GM18507 (cell line): ENCODE results near the gene KLHL26.
"Not testable (repeated sequence)": the region's sequence is repeated elsewhere in the genome, so short reads cannot be mapped to it uniquely, and the experiment has no call there.

Experiments
- DNase-seq: peaks from one replicate; pipeline ENCODE4 v3.0.0; 2011; ENCODE audit warnings: low read depth; ENCODE audit not compliant: insufficient read length; ENCODE audit errors: extremely low spot score
- FAIRE-seq: peaks from 2 replicates; lab custom pipeline; 2011; peaks lifted over from hg19 to GRCh38; lab: Jason Lieb, UNC

Gene KLHL26

DNA sequence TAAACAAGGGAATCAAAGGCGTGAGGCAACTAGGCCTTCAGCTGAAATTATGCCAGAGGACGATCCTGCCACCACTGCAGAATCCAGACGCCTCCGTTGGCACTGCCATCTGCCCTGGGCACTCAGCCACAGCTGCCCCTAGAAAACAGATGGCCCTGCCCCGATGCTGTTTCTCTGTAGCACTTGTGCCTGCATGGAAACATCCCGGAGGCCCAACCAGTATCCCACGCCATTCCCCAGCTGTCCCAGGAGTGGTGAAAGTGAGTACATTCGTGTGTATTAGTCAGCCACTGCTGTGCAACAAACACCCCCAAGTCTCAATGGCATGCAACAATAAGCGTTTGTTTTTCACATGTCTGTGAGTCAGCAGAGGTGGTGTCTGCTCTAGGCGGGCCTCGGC is 37.8 kb downstream of the KLHL26 start:
- DNase-seq (no peak), FAIRE-seq (no peak)

DNA sequence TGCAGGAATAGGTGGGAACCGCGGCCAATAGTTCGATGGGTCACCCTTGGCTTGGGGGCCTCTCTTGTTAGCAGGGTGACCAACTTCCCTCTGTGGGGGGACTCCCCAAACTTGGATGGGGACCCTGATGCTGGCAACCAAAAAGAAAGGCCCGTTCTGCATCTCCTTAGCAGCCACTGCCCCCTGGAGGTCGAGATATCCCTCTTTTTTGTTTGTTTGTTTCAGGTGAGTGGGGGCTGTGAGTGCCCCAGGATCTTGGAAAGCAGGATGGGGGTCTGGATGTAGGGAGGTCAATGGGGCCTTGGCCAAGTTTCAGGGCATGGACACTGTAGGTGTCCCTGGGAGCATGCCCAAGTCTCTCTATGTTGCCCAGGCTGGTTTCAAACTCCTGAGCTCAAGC is 39.0 kb downstream of the KLHL26 start:
- DNase-seq = no peak

DNA sequence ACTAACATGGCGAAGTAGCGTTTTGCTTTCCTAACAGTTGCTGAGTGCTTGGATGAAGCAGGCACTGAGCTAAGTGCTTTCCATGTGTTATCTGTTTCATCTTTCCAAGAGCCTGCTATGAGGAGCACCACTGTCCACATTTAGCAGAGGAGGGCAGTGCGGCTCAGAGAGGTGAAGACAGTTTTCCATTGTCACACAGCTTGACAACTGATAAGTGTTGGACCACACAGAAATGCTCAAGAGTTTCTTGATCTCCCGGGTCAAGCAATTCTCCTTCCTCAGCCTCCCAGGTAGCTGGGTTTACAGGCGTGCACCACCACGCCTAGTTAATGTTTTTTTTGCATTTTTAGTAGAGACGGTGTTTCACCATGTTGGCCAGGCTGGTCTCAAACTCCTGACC is 39.9 kb downstream of the KLHL26 start:
- DNase-seq (no peak), FAIRE-seq (no peak)

More for the DNA sequence above, 39.0 kb downstream of the KLHL26 start:
- FAIRE-seq = no peak

- DNase-seq = no peak
- no peak for FAIRE-seq
These were observed 40.3 kb downstream of the KLHL26 start for GRCh38 chr19:18677156-18677555.

DNA sequence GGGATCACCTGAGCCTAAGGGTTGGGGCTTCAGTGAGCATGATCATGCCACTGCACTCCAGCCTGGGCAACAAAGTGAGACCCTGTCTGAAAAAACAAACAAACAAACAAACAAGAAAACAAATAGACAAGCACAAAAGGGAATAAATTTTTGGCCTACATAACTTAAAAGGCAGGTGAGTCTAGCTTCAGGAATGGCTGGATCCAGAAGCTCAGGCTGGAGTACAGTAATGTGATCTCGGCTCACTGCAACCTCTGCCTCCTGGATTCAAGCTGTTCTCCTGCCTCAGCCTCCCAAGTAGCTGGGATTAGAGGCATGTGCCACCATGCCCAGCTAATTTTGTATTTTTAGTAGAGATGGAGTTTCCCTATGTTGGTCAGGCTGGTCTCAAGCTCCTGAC is 43.3 kb downstream of the KLHL26 start:
- DNase-seq, FAIRE-seq: not testable (repeated sequence)

GRCh38 chr19:18682807-18683108 is 45.9 kb downstream of the KLHL26 start:
- DNase-seq = no peak
- FAIRE-seq = no peak

- DNase-seq (peak; percentile 94), FAIRE-seq (peak; percentile 81)
These were observed 46.5 kb downstream of the KLHL26 start, which contains the start of gene CRTC1 for GRCh38 chr19:18683109-18683957. Gene CRTC1 (plus strand): TSS chr19:18683680. CDS start chr19:18683703, 23 bp downstream.

DNA sequence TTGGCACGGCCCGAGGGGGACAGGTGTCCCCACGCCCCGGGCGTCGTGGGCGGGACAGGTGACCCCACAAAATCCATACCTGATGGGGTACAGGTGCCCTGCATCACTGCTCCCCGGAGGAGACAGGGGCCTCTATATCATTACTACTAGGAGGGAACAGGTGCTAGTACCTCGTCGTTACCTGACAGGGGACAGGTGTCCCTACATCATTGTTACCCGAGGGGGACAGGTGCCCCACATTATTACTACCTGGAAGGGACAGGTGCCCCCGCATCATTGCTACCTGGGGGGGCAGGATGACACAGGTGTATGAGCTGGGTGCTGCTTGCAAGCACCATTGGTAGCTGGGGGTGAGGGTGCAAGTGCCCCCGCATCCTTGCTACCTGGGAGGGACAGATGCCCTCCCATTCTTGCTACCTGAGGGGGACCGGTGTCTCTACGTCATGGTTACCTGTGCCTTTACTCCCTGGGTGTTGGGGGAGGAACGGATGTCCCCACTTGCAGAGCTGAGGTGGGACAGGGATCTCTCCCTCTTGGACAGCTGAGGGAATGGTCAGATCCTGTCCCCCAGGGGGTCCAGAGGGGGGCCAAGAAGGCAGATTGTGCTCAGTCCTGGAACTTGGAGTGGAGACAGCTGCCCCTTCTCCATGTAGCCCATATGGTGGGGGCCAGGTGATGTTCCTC is 47.3 kb downstream of the KLHL26 start:
- DNase-seq = no peak
- FAIRE-seq = peak; percentile 36

DNA sequence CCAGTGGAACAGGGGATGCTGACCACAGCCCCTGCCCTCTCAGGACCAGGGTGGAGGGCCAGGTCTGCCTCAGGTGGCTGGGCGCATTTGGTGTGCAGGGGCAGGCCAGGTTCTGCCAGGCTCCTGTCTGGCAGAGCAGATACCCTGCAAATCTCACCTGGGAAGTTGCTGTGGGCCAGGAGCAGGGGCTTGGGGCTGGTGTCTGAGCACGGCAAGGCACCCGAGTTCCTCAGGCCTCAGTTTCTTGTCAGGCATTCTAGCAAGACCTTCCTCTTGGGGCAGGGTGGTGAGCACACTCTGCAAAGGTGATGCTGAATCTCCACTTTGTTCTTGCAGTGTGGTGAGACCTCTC is 47.8 kb downstream of the KLHL26 start:
- no peak for FAIRE-seq

GRCh38 chr19:18685597-18686190 is 48.9 kb downstream of the KLHL26 start:
- DNase-seq (no peak), FAIRE-seq (no peak)

More for the DNA sequence above, 47.8 kb downstream of the KLHL26 start:
- no peak for DNase-seq

DNA sequence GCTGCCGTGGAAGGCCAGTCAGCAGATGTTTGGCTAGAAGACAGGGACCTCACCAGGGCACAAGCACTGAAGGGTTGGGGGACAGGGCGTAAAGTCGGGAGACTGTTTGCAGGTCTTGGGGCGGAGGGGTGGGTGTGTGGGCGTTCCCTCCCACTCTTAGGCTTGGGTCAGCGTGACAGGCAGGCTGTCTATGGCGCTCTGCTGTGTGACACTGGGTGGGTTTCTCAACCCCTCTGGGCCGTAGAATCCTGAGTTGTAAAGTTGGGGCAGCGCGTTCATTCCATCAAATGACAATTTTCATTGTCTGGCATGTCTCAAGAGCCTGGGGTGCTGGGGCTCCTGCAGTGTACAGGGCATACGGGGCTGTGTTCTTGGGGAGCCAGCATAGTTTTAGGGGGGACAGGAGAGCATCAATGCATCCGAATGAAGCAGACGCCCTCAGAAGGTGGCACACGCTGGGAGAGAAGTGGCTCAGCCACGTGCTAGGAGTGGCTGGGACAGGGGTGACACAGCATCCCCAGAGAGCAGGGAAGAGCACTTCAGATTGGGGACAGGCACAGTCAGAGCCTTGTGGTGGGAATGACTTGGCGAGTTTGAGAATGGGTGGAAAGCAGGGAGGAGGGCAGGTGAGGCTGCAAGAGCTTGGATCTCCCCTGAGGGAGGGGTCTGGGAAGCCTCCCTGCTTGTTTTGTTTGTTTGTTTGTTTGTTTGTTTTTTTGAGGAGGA is 51.1 kb downstream of the KLHL26 start:
- DNase-seq (no peak), FAIRE-seq (no peak)

DNA sequence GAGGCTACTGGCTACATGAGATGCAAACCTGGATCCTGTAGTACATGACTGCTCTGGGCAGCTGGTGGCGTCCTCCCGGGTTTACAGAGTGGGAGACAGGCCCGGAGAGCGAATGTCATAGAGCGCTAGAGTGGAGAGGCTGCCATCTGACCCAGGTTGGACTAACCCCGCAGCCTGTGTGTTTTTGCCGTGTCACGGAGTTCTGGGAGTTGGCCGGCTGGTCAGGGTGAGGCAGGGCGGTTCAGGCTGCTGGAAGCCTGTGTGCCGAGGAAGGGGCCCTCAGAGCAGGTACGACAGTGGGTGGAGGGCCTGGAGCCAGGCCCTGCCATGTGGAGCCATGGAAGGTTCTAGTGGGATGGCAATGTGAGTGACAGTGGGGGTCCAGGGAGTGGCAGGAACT is 59.2 kb downstream of the KLHL26 start:
- FAIRE-seq (no peak), DNase-seq (no peak)

DNA sequence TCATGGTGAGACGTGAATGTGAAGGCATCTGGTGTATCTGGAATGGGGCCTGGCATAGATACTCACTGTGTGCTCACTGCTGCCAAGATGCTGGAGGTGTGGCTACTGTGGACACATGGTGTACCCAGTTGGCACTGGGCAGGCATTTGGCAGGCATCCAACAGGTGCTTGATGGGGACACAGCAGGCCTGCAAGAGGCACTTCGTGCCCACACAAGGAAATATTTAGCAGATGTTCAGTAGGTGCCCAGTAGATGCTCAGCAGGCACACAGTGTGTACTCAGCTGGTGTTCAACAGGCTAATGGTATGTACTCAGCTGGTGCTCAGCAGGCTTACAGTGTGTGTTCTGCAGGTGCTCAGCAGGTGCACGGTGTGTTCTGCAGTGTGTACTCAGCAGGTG is 60.9 kb downstream of the KLHL26 start:
- no peak for DNase-seq
- no peak for FAIRE-seq

DNA sequence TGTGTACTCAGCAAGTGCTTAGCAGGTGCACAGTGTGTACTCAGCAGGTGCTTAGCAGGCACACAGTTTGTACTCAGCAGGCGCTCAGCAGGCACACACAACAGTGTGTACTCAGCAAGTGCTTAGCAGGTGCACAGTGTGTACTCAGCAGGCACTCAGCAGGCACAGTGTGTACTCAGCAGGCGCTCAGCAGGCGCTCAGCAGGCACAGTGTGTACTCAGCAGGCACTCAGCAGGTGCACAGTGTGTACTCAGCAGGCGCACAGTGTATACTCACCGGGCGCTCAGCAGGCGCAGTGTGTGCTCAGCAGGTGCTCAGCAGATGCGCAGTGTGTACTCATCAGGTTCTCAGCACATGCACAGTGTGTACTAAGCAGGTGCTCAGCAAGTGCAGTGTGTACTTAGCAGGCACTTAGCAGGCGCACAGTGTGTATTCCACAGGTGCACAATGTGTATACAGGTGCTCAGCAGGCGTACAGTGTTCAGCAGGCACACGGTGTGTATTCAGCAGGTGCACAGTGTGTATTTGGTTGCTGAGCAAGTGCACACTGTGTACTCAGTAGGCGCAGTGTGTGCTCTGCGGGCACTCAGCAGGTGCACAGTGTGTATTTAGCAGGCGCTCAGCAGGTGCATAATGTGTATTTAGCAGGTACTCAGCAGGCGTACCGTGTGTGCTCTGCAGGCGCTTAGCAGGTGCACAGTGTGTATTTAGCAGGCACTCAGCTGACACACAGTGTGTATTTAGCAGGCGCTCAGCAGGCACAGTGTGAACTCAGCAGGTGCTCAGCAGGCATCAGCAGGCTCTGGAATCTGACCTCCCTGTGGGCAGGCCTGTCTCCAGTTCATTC is 61.7 kb downstream of the KLHL26 start:
- FAIRE-seq (no peak), DNase-seq (no peak)

- FAIRE-seq (no peak), DNase-seq (no peak)
These were observed 62.7 kb downstream of the KLHL26 start for GRCh38 chr19:18699403-18700054.

GRCh38 chr19:18700501-18701249 is 63.8 kb downstream of the KLHL26 start:
- FAIRE-seq = peak; percentile 77
- DNase-seq = peak; percentile 62

- DNase-seq = no peak
- no peak for FAIRE-seq
These were observed 64.4 kb downstream of the KLHL26 start for GRCh38 chr19:18701250-18701608.

DNA sequence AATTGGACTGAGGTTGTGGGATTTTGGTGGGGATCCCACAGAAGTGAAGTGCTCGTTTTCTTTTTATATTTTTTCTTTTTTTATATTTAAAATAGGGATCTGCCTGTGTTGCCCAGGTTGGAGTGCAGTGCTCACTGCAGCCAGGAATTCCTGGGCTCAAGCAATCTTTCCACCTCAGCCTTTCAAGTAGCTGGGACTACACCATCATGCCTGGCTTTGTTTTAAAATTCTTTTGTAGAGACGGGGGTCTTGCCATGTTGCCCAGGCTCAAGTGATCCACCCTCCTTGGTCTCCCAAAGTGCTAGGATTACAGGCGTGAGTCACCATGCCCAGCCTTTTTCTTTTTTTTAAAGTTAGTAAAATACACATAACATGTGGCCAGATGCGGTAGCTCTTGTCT is 67.2 kb downstream of the KLHL26 start:
- FAIRE-seq (no peak), DNase-seq (no peak)
